DOHH2 (cell line): ENCODE results near the gene SNX9.

Source experiments
- H3F3A ChIP-seq: fragments of 200-600 bp; sonication (generic), shearing (Covaris generic); 2 replicates; pipeline ENCODE4 v1.6.0; 2016; ENCODE audit warnings: antibody characterized with exemption, mild to moderate bottlenecking; ENCODE audit not compliant: control insufficient read depth, insufficient read depth
- H3K27ac ChIP-seq: fragments of 200-600 bp; sonication (generic); 2 replicates; pipeline ENCODE4 v1.5.1; 2014; ENCODE audit warnings: low read depth, mild to moderate bottlenecking, low read length, moderate library complexity
- H3K27me3 ChIP-seq: fragments of 200-600 bp; sonication (generic); 2 replicates; pipeline ENCODE4 v1.6.1; 2014; ENCODE audit warnings: mild to moderate bottlenecking, low read length, mixed read lengths; ENCODE audit not compliant: control insufficient read depth
- H3K36me3 ChIP-seq: fragments of 200-600 bp; sonication (generic); 2 replicates; pipeline ENCODE4 v1.6.1; 2014; ENCODE audit warnings: mild to moderate bottlenecking, low read length, moderate library complexity, mixed read lengths; ENCODE audit not compliant: control insufficient read depth
- H3K4me1 ChIP-seq: fragments of 200-600 bp; sonication (generic); 2 replicates; pipeline ENCODE4 v1.6.1; 2014; ENCODE audit warnings: mild to moderate bottlenecking, low read length, mixed read lengths; ENCODE audit not compliant: control insufficient read depth
- H3K4me2 ChIP-seq: fragments of 200-600 bp; sonication (generic); 2 replicates; pipeline ENCODE4 v1.6.0; 2014; ENCODE audit warnings: mild to moderate bottlenecking, low read length, moderate library complexity
- H3K4me3 ChIP-seq: fragments of 200-600 bp; sonication (generic); 2 replicates; pipeline ENCODE4 v1.5.1; 2014; ENCODE audit warnings: mild to moderate bottlenecking, low read length, mixed read lengths
- H3K79me2 ChIP-seq: fragments of 200-600 bp; sonication (generic); 2 replicates; pipeline ENCODE4 v1.6.1; 2014; ENCODE audit warnings: mild to moderate bottlenecking, low read length, mixed read lengths; ENCODE audit not compliant: control insufficient read depth
- H3K9me2 ChIP-seq: fragments of 200-600 bp; sonication (generic); replicated peaks from 2 replicates; pipeline ENCODE4 v1.6.1; 2014; ENCODE audit warnings: mild to moderate bottlenecking, low read length, mixed read lengths; ENCODE audit not compliant: control insufficient read depth
- H3K9me3 ChIP-seq: fragments of 200-600 bp; sonication (generic); 2 replicates; pipeline ENCODE4 v1.6.1; 2014; ENCODE audit warnings: antibody characterized with exemption, low read length, mixed read lengths; ENCODE audit not compliant: control insufficient read depth, insufficient read depth
- H4K20me1 ChIP-seq: fragments of 200-600 bp; sonication (generic); 2 replicates; pipeline ENCODE4 v1.6.0; 2014; ENCODE audit warnings: low read depth, mild to moderate bottlenecking, antibody characterized with exemption, low read length, moderate library complexity; ENCODE audit not compliant: control insufficient read depth, insufficient read depth
- EZH2phosphoT487 ChIP-seq: fragments of 200-600 bp; sonication (generic); IDR thresholded peaks from 2 replicates; pipeline ENCODE4 v1.6.1; 2017; ENCODE audit warnings: borderline replicate concordance, mild to moderate bottlenecking, antibody characterized with exemption, low read length, moderate library complexity, mixed read lengths
- TF ChIP-seq, protein P1 (sequence below): fragments of 200-600 bp; sonication (generic); IDR thresholded peaks from one replicate; pipeline ENCODE4 v1.5.1; 2014; ENCODE audit warnings: antibody characterized with exemption, mild to moderate bottlenecking, low read depth, low read length; ENCODE audit not compliant: poor library complexity, severe bottlenecking

The SNX9 gene

DNA sequence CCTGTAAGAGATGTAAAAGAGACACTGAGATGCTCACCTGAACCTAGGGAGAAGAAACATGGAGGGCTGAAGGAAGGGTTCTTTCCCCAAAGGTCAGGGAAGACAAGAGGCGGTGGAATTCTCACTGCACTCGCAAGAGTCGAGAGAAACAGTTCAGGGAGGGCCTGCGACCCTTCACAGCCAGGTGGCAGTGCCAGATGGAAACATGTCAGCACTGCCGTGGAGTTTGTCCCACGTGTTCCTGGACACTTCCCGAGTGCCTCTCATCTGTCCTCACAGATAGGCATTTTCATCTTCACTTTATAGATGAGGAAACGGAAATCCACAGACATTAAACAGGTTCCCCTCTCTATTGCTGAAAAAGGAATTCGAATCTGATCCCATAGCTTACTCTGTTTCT is 88.2 kb downstream of the SNX9 start:
- H4K20me1 ChIP-seq: no peaks in the 10 kb centered on the region
- no peaks in the 10 kb centered on the region for H3F3A ChIP-seq
- no peaks in the 10 kb centered on the region for H3K9me3 ChIP-seq
- no peak overlapping the region for H3K27ac ChIP-seq
- no peaks in the 10 kb centered on the region for H3K9me2 ChIP-seq
- no peak for TF ChIP-seq EZH2phosphoT487
- TF ChIP-seq, protein P1, sequence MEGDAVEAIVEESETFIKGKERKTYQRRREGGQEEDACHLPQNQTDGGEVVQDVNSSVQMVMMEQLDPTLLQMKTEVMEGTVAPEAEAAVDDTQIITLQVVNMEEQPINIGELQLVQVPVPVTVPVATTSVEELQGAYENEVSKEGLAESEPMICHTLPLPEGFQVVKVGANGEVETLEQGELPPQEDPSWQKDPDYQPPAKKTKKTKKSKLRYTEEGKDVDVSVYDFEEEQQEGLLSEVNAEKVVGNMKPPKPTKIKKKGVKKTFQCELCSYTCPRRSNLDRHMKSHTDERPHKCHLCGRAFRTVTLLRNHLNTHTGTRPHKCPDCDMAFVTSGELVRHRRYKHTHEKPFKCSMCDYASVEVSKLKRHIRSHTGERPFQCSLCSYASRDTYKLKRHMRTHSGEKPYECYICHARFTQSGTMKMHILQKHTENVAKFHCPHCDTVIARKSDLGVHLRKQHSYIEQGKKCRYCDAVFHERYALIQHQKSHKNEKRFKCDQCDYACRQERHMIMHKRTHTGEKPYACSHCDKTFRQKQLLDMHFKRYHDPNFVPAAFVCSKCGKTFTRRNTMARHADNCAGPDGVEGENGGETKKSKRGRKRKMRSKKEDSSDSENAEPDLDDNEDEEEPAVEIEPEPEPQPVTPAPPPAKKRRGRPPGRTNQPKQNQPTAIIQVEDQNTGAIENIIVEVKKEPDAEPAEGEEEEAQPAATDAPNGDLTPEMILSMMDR: no peak
- H3K4me3 ChIP-seq: no peak overlapping the region
- H3K36me3 ChIP-seq: no peaks in the 10 kb centered on the region
- H3K27me3 ChIP-seq: peaks cover 4% of the 10 kb centered on the region
- peaks cover 7% of the 10 kb centered on the region for H3K4me1 ChIP-seq
- no peak overlapping the region for H3K4me2 ChIP-seq
- H3K79me2 ChIP-seq: no peaks in the 10 kb centered on the region

DNA sequence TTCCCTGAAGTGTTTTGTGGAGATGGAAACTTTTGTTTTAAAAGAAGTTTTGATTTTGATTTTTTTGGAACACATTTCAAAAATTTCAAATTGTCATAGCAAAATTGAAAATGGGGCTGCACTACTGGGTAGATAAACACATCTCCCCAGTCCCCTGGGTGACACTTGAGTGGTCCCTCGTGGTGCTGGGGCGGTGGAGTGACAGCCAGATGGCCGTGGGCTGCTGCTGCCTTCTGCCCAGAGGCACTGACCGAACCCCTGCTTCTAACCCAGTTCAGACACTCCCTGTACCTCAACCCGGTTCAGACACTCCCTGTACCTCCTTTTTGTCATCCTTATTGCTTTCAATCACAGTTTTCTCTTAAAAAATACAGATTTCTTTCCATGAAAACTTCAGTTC is 88.7 kb downstream of the SNX9 start:
- H3K36me3 ChIP-seq: no peaks in the 10 kb centered on the region
- no peak overlapping the region for H3K4me2 ChIP-seq
- H3K27me3 ChIP-seq: peaks cover under 1% of the 10 kb centered on the region
- no peaks in the 10 kb centered on the region for H4K20me1 ChIP-seq
- H3K27ac ChIP-seq: no peak overlapping the region
- H3F3A ChIP-seq: no peaks in the 10 kb centered on the region
- no peaks in the 10 kb centered on the region for H3K9me3 ChIP-seq
- H3K79me2 ChIP-seq: no peaks in the 10 kb centered on the region
- no peaks in the 10 kb centered on the region for H3K9me2 ChIP-seq
- TF ChIP-seq EZH2phosphoT487: no peak
- TF ChIP-seq, protein P1: no peak
- no peak overlapping the region for H3K4me3 ChIP-seq
- peaks cover 7% of the 10 kb centered on the region for H3K4me1 ChIP-seq

DNA sequence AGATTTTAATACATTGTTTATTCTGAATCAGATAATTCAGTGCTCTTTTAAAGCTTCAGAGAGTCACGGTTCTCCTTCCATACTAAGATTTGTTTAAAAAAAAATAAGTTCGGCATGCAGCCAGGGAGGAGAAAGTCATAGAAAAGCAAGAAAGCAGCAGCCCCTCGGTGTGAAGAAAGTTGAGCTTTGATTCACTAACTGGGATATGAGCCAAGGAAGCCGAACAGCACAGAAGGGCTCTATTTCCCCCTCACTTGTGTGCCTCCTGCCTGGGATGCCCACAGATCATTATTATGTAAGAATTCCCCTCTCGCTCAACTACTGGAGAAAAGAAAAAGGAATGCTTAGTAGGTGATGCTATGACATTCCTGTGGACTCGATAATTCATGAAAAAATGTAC is 89.3 kb downstream of the SNX9 start:
- H3K4me2 ChIP-seq: no peak overlapping the region
- no peaks in the 10 kb centered on the region for H3K36me3 ChIP-seq
- no peaks in the 10 kb centered on the region for H3K79me2 ChIP-seq
- no peak overlapping the region for H3K4me3 ChIP-seq
- H4K20me1 ChIP-seq: no peaks in the 10 kb centered on the region
- H3F3A ChIP-seq: no peaks in the 10 kb centered on the region
- no peaks in the 10 kb centered on the region for H3K9me2 ChIP-seq
- no peaks in the 10 kb centered on the region for H3K27me3 ChIP-seq
- no peak overlapping the region for H3K27ac ChIP-seq
- TF ChIP-seq, protein P1: no peak
- no peak for TF ChIP-seq EZH2phosphoT487
- H3K4me1 ChIP-seq: peaks cover 7% of the 10 kb centered on the region
- no peaks in the 10 kb centered on the region for H3K9me3 ChIP-seq
